DMS 273 treated with DMSO at 0.1 percent for 48 hours (cell line): ENCODE data around the gene PRKCE.

ENCODE experiments used
- DNase-seq: peaks from one replicate; lab custom pipeline; 2025; lab: John Stamatoyannopoulos, UW

Gene PRKCE

DNA sequence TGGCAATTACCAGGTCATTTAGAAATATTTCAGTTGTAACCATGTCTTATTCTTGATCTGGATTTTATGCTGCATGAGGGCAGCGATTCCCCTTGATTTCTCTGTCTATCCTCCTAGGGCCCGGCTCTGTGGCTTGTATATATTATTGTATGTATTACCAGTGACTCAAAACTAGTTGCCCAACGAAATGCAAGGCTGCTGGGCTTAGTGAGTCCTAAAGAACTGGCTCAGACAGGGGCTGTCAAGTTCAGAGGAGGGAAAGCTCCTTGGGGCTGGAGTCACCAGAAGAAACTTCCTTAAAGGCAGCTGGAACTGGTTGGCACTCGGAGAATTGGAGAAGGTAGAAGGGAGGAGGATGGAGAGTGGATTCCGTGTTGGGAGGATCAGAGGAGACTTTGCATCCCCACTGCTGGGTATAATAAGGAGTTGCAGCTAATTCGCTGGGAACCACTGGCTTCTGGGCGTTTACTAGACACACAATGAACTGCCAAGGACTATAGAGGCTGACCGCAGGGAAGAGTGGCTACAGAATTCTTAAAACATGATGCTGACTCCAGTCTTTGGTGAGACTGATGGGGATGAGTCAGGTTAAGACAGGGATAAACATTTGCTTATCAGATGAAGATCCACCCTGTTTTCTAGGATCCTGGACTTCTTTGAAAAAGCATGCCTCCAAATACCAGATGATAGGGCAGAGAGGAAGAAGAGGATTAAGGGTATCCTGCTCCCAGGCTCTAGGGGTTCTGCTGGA lies 104.3 kb downstream of the PRKCE start:
- no peak for DNase-seq

GRCh38 chr2:45758018-45758417 lies 106.5 kb downstream of the PRKCE start:
- no peak for DNase-seq

DNA sequence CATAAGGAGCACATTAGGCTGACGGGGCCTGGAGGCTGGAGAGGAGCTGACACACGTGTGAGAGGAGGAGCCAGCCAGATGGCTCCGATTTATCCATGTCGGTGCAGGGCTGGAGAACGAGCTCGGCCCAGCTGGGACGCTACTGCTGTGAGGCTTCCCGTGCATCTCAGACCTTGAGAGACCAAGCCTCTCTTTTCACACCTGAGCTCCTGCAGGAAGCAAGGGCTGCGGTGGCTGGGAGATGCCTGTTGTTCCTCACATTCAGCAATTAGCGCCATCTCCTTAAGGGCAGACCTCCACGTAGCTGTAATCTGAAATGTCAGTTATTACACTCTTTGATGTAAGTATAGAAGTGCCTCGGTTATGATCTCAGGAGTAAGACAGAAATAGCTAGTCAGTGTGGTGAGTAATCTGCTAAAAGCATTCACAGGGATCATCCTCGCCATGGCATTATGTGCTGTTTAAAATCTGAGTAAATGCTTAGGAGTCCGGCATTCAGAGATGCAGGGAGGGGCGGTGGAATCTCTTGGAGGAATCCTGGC lies 107.9 kb downstream of the PRKCE start:
- peak; percentile 63 for DNase-seq

GRCh38 chr2:45761635-45762034 lies 110.2 kb downstream of the PRKCE start:
- no peak for DNase-seq

- no peak for DNase-seq
These were observed 111.8 kb downstream of the PRKCE start for GRCh38 chr2:45763255-45763654.

DNA sequence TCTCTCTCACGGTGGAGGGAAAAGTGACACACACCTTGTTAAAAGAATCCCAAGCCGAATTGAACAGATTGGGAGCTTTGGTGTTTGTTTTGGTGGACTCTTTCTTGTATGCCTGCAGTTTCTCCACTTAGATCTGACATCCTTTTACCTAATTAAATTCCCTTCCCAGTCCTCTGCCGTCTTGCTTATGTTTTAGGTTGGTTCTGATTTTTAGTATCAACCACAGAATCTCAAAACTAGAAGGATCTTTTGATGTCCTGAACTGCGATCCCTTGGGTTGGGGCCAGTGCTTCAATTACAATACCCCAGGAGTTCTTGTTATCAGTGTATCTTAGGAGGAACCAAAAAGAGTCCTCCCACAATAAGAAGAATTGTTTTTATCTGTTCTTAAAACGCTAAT lies 112.3 kb downstream of the PRKCE start:
- DNase-seq: no peak

DNA sequence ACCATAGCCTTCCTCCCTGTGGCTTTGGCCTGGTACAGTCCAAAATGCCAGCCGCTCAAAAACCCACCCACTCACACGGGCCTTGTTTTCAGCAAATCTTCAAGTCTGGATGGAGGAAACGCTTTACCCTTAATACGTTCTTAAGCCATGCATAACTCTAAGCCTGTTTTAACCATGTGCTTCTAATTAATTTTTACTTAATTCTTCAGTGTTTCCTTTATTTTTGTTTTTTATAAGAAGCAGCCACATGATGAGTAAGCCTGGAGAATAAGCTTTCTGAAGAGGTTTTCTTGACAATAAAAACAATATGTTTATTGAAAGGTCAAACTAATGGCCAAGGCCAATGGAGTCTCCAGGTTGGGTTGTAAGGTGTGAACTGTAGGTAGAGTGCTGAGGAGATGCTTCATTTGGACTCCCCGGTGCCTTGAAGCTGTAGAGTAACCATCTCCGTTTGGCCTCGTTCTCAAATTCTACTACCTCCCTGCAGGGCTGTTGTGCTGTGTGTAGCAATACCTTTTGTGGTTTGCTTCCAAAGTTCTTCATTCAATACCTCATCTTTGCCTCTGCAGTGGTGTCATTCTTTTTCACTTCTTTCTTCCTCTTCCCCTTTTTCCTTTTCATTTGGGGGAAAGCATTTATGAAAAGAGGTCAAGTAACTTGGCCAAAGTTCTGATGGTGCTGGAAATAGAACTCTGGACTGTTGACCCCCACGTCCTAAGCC lies 113.7 kb downstream of the PRKCE start:
- no peak for DNase-seq

DNA sequence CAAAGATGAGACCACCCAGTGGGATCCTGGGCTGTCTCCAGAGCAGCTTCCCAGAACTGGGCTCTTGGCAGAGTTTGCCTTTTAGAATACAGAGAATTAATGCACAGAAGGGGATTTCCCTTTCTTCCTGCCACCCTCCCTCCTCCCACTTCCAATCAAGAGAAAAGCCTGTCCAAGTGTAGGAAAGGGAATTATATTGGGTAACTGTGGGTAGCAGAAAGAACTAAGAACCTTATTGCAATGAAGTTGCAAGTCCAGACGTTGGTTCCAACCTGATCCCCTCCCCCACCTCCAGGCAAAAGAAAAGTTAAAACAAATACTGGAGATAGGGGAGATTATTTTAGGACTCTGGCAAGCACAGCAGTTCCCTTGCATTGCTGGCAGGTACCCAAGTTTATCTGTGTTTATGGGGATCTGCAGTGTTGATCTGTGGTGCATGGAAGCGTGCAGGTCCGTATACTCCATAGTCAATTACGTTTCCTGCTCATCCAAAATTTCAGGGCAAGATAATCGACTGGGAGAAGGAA lies 114.3 kb downstream of the PRKCE start:
- no peak for DNase-seq

- DNase-seq: no peak
These were observed 116.7 kb downstream of the PRKCE start for GRCh38 chr2:45768208-45768607.

- DNase-seq: no peak
These were observed 117.6 kb downstream of the PRKCE start for GRCh38 chr2:45769056-45769455.

- DNase-seq: no peak
These were observed 118.5 kb downstream of the PRKCE start for GRCh38 chr2:45769854-45770576.

DNA sequence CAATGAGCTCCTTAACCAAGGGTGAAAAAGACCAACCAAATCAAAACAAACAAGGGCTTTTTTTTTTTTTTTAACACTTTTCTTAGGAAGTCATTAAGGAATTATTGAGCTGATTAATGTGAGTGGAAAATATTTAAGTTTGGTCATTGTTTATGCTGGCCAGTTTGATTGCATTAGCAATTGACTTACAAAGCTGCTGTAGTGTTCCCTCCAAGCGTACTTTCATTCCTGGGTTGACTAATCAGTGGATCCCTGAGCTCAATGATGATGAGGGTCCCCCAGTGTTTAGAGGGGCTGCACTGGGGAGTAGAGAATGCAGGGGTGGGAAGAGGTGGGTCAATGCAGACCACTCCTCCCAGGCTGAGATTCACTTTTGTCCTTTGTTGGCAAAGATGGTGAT lies 119.3 kb downstream of the PRKCE start:
- DNase-seq: no peak

GRCh38 chr2:45771261-45771660 lies 119.8 kb downstream of the PRKCE start:
- DNase-seq: peak; percentile 60

DNA sequence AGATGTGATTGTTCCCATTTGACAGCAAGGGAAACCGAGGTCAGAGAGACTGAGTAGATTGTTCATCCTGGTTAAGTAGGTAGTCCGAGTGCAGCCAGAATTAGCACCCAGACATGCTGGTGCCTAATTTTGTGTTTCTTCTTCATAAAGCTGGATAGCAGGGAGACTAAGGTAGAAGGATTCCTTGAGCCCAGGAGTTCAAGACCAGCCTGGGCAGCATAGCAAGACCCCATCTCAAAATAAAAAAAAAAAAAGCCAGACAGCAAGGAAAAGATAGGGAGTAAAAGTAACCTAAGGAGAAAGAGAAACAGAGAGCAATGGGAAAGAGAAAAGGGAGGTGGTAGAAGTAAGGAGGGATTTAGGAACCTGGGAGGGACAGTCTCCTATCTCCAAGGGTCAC lies 120.6 kb downstream of the PRKCE start:
- DNase-seq: no peak

DNA sequence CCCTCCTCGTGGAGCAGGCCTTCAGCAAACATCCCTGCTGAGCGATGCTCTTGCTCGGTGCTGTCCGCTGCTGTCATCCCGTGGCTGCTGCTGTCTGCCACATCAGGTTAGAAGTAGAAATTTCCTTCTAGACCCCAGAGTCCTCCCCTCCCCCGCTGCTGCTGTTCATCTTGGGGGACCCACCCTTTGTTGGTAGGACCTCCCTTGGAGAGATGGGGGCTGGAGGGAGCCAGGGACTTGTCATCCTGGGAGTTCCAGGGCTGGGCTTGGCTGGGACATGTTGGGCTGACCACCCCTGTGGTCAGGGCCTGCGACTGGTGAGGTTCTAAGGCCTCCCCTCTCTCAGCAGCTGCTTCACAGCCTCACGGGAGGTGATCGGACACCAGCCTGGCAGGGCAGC lies 122.4 kb downstream of the PRKCE start:
- no peak for DNase-seq

DNA sequence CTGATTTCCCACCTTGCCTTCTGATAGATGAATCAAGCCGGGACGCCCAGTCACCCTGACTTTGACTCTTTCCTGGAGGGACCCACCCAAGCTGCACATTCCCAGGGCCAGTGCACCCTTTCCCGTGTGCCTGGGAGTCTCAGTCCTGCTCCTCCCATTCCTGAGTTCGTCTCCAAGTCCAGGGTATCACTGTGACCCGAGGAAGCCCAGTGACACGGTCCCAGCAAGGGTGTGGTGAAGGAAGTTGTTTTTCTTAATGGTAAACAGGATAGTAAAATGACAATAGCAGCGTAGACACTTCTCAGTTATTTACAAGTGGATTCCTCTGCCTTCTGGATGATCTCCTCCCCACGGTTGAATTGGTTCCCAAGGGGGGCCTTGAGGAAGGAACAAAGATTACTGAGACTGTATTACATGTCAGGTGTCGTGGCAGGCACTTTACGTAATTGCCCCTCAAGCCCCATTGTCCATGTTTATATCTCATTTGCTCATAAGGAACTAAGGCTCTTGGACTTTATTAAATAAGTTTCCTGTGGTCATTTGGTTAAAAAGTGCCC lies 123.3 kb downstream of the PRKCE start:
- DNase-seq: no peak

- DNase-seq: no peak
These were observed 124.9 kb downstream of the PRKCE start for GRCh38 chr2:45776160-45776955.

DNA sequence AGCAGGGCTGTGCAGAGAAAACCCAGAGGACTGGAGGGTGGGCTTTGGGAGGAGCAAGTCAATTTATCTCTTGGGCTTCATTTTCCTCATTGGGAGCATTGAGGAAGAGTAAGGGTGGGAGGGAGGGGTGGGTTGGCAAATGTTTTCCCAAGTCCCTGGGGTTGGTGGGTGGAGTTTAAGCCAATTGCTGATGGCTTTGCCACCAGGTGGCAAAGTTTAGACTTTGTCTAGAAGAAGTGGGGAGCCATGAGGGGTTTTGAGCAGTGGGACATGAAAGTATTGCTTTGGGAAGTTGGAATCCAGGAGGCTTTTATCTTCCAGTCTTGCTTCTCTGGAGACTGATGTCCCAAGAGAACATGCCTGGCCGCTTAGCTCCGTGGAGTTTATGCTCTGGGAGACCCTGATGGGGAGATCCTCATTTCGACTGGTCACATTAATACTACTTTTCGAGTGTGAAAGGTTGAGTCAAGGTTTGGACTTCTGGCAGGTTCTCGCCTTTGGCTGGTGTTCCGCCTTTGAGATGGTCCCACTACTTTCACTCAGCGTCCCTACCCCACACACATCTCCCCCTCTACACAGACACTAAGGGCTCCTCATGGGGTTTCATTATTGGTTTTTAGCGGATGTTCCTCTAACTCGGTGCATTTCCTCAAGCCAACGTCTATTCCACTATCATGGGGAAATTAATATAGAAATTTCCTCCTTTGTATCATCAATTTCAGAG lies 126.7 kb downstream of the PRKCE start:
- DNase-seq: no peak

DNA sequence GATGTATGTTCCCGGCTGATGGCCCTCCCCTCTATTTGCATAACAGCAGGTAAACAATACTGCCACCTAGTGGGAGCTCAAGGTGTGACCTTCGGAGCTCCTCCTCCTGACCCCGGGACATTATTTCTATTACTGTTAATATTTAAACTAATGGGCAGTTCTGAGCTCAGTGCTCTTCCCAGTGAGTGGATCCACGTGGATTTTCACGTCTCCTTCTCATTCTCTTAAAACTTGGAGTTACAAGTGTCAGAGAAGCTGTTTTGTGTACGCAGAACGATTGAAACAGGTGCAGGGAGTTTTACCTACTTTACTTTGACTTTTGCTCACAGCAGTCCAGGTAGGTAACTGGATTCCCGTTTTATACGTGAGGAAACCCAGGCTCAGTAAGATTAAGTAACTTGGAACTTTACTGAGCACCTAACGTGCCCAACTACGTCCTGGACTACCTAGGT lies 127.3 kb downstream of the PRKCE start:
- DNase-seq: no peak
